SJSA1 (cell line): ENCODE data around the gene LAGE3. TPM values are rescaled to one million over a fixed set of nuclear protein-coding genes. Genes with fewer than 3 reads are reported as not detected.

Experiments
- DNase-seq, 2 experiments: peaks; one replicate each; pipeline ENCODE4 v3.0.0-alpha.2; 2015 to 2020; ENCODE audit warnings: low spot score in 2 of 2, low read depth in 1 of 2
- H3K27ac ChIP-seq: fragments of 250-450 bp; sonication (Bioruptor Pico); 2 replicates; pipeline ENCODE4 v1.5.1; 2020; ENCODE audit warnings: mild to moderate bottlenecking, moderate library complexity
- H3K27me3 ChIP-seq: fragments of 250-450 bp; sonication (Bioruptor Pico); replicated peaks from 2 replicates; pipeline ENCODE4 v1.5.1; 2020; ENCODE audit warnings: mild to moderate bottlenecking, moderate library complexity
- H3K36me3 ChIP-seq: fragments of 250-450 bp; sonication (Bioruptor Pico); 2 replicates; pipeline ENCODE4 v1.5.1; 2020; ENCODE audit warnings: mild to moderate bottlenecking
- H3K4me1 ChIP-seq: fragments of 250-450 bp; sonication (Bioruptor Pico); replicated peaks from 2 replicates; pipeline ENCODE4 v1.6.1; 2021; ENCODE audit warnings: mild to moderate bottlenecking
- H3K4me3 ChIP-seq: fragments of 250-450 bp; sonication (Bioruptor Pico); 2 replicates; pipeline ENCODE4 v1.5.1; 2020; ENCODE audit warnings: mild to moderate bottlenecking
- H3K9me3 ChIP-seq: fragments of 250-450 bp; sonication (Bioruptor Pico); replicated peaks from 2 replicates; pipeline ENCODE4 v1.5.1; 2020; ENCODE audit warnings: mild to moderate bottlenecking
- total RNA-seq: library from RNA; depleted of rRNA; stranded (reverse); fragments of >200 nt; shearing (Covaris generic); gene quantifications from 2 replicates; pipeline ENCODE4 v1.2.3, GENCODE V29; 2014

Gene LAGE3
- total RNA-seq, 1 experiment from 2014 or later: 42.5 TPM

DNA sequence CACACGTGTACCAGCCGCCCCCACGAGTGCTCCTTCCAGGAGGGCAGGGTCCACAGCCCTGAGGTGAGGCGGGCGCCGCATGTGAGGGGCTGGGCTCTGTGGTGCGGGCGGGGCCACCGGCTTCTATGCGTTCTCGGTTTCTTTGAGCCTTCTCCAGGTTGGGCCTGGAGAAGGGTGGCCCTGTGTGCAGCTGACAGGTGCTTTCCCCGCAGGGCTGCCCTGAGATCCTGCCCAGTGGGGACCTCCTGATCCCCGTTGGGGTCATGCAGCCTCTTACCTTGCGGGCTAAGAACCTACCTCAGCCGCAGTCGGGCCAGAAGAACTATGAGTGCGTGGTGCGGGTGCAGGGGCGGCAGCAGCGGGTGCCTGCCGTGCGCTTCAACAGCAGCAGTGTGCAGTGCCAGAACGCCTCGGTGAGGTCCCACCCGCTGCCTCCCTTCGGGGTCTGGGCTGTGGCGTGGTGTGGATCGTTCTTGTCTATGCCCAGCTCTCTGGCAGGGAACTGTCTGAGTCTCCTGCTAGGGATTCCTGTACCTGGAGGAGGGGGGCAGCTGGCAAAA is 14.2 kb downstream of the LAGE3 start:
- Histone ChIP-seq H3K4me1 (no peaks in the 10 kb centered on the region), H3K9me3 (no peaks in the 10 kb centered on the region), H3K27me3 (no peaks in the 10 kb centered on the region), H3K27ac (no peak overlapping the region), H3K4me3 (no peak overlapping the region), H3K36me3 (no peaks in the 10 kb centered on the region)
- DNase-seq: no peak

- DNase-seq: no peak
- Histone ChIP-seq H3K4me3 (no peak overlapping the region), H3K27me3 (no peaks in the 10 kb centered on the region), H3K36me3 (no peaks in the 10 kb centered on the region), H3K9me3 (no peaks in the 10 kb centered on the region), H3K4me1 (no peaks in the 10 kb centered on the region), H3K27ac (no peak overlapping the region)
Measured at GRCh38 chrX:154463611-154464220, 15.4 kb downstream of the LAGE3 start.

GRCh38 chrX:154462396-154462795 is 16.7 kb downstream of the LAGE3 start:
- Histone ChIP-seq H3K4me1 (no peaks in the 10 kb centered on the region), H3K9me3 (no peaks in the 10 kb centered on the region), H3K27ac (no peak overlapping the region), H3K27me3 (no peaks in the 10 kb centered on the region), H3K4me3 (no peak overlapping the region), H3K36me3 (no peaks in the 10 kb centered on the region)
- no peak for DNase-seq

GRCh38 chrX:154460326-154460725 is 18.8 kb downstream of the LAGE3 start:
- no peaks in the 10 kb centered on the region for H3K36me3 ChIP-seq
- no peak for DNase-seq
- no peak overlapping the region for H3K4me3 ChIP-seq
- H3K27me3 ChIP-seq: no peaks in the 10 kb centered on the region
- H3K27ac ChIP-seq: no peak overlapping the region
- peaks cover 8% of the 10 kb centered on the region for H3K4me1 ChIP-seq
- H3K9me3 ChIP-seq: no peaks in the 10 kb centered on the region

DNA sequence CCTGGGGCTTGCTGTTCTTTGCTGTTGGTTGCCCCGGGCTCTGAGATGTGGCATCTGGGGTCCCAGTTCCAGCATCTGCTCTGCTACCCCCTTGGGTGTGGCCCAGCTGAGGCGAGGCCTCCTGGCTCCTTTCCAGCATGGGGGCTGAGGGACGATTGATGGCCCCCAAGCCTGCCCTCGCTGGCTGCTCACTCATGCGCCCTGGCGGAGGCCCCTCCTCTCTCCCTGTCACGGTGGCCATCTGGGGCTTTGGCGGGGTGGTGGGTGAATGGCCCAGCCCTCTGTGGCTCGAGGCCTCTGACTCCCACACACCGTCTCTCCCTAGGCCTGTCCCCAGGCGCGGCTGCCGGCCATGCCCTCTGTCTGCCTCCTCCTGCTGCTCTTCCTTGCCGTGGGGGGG is 19.2 kb downstream of the LAGE3 start:
- DNase-seq: no peak
- no peaks in the 10 kb centered on the region for H3K9me3 ChIP-seq
- no peaks in the 10 kb centered on the region for H3K27me3 ChIP-seq
- peaks cover 12% of the 10 kb centered on the region for H3K4me1 ChIP-seq
- no peak overlapping the region for H3K27ac ChIP-seq
- no peak overlapping the region for H3K4me3 ChIP-seq
- no peaks in the 10 kb centered on the region for H3K36me3 ChIP-seq

- H3K27ac ChIP-seq: no peak overlapping the region
Measured at GRCh38 chrX:154458954-154459778, 19.9 kb downstream of the LAGE3 start.

DNA sequence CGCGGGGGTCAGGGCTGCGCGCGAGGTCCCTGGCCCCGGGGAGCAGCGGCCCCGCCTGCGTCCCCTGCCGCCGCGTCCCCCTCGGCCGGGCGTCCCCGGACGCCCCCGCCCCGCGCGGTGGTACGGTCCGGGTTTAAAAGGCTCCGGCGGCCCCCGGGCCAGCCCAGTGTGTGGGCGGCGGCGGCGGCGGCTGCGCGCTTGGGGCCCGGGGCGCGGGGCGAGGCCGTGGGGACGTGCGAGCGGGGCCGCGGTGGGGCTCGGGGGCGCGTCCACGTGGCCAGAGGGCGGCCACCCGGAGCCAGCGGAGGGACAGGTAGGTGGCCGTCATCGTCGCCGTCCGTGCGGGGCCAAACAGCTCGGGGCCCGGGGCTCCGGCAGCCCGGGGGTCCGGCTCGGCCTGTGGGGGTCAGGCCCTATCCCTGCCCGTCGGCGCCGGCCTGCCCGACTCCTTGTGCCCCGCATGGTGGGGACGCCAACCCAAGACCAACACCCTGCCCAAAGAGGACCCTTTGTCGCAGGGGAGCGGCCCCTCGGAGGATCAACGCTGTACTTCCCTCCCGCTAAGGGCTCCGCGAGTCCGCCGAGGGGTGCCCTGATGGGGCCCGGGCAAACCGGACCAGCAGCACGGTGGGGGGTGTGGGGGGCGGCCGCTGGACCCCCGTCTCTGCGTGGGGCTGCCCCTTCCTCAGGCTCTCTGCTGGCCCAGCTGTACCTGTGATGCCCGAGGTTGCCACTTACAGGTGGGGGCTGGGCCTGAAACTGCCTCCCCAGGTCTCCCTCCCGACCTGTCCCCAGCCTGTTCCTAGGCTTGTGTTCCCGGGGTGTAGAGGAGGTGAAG is 20.7 kb downstream of the LAGE3 start, which contains the start of gene PLXNA3:
Gene PLXNA3 (plus strand): TSS at position 166 of the 838 bp plus-strand sequence. CDS start 1,903 bp downstream, outside the sequence.
- DNase-seq: no peak

More at GRCh38 chrX:154458954-154459778, 19.9 kb downstream of the LAGE3 start:
- Histone ChIP-seq H3K27me3 (no peaks in the 10 kb centered on the region), H3K4me3 (no peak overlapping the region), H3K9me3 (no peaks in the 10 kb centered on the region), H3K36me3 (no peaks in the 10 kb centered on the region), H3K4me1 (peaks cover 12% of the 10 kb centered on the region)
- no peak for DNase-seq

GRCh38 chrX:154457491-154458115 is 21.5 kb downstream of the LAGE3 start:
- no peak for DNase-seq
- H3K9me3 ChIP-seq: no peaks in the 10 kb centered on the region

More for the DNA sequence above, 20.7 kb downstream of the LAGE3 start, which contains the start of gene PLXNA3:
- H3K4me1 ChIP-seq: peaks cover 12% of the 10 kb centered on the region
- H3K27me3 ChIP-seq: no peaks in the 10 kb centered on the region
- no peaks in the 10 kb centered on the region for H3K36me3 ChIP-seq
- no peaks in the 10 kb centered on the region for H3K9me3 ChIP-seq
- H3K4me3 ChIP-seq: peak within 1 kb of the TSS; percentile 37
- no peak within 1 kb of the TSS for H3K27ac ChIP-seq

DNA sequence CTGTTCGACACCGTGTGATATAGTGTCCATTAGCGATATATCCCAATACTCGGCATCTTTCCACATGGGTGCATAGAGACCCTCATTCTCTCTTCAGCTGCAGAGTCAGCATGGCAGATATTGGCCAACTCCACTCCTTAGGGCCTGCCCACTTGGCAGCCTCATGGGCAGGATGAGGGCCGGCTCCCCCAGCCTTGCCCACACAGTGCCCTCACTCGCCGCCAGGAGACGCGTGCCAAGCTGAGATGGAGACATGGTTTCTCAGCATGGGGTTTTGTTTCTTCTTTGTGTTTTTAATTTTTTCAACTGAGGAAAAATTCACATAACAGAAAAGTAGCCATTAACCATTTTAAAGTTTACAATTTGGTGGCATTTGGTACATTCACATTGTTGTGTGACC is 26.3 kb downstream of the LAGE3 start:
- peaks cover 15% of the 10 kb centered on the region for H3K36me3 ChIP-seq

More at GRCh38 chrX:154457491-154458115, 21.5 kb downstream of the LAGE3 start:
- Histone ChIP-seq H3K27ac (no peak overlapping the region), H3K4me1 (peaks cover 12% of the 10 kb centered on the region), H3K36me3 (no peaks in the 10 kb centered on the region; the same call in 1 of the 2 replicates), H3K4me3 (peak overlapping the region; percentile 37), H3K27me3 (no peaks in the 10 kb centered on the region)

DNA sequence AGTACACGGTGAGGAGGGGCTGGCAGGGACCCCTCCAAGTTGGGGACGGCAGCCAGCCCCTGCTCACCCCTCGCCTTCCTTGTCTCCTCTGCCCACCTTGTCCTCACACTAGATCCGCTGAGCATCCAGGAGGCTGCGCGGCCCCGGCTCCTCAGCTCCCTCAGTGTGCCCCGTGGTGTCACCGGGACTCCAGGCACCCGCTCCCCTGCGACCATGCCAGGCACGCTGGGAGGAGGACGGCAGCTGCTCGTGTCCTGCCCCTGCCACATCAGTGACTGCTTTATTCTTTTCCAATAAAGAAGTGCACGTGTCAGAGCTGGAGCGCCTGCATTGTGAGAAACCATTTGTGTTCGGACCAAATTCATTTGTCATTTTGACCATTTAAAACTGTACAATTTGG is 28.8 kb downstream of the LAGE3 start:
- Histone ChIP-seq H3K4me3 (no peak overlapping the region), H3K36me3 (peaks cover 25% of the 10 kb centered on the region)
- no peak for DNase-seq

More for the DNA sequence above, 26.3 kb downstream of the LAGE3 start:
- no peaks in the 10 kb centered on the region for H3K27me3 ChIP-seq
- DNase-seq: no peak
- peaks cover 12% of the 10 kb centered on the region for H3K4me1 ChIP-seq
- no peak overlapping the region for H3K4me3 ChIP-seq
- H3K27ac ChIP-seq: no peak overlapping the region
- H3K9me3 ChIP-seq: no peaks in the 10 kb centered on the region

GRCh38 chrX:154449618-154450017 is 29.5 kb downstream of the LAGE3 start:
- Histone ChIP-seq H3K4me1 (peaks cover 7% of the 10 kb centered on the region), H3K4me3 (no peak overlapping the region), H3K27me3 (no peaks in the 10 kb centered on the region), H3K27ac (no peak overlapping the region), H3K36me3 (peaks cover 25% of the 10 kb centered on the region), H3K9me3 (no peaks in the 10 kb centered on the region)
- no peak for DNase-seq

More for the DNA sequence above, 28.8 kb downstream of the LAGE3 start:
- H3K9me3 ChIP-seq: no peaks in the 10 kb centered on the region
- no peak overlapping the region for H3K27ac ChIP-seq
- H3K27me3 ChIP-seq: no peaks in the 10 kb centered on the region
- H3K4me1 ChIP-seq: peaks cover 4% of the 10 kb centered on the region

- H3K4me1 ChIP-seq: peaks cover 10% of the 10 kb centered on the region
- peaks cover 29% of the 10 kb centered on the region for H3K36me3 ChIP-seq
- no peak for DNase-seq
- H3K9me3 ChIP-seq: no peaks in the 10 kb centered on the region
- no peak overlapping the region for H3K27ac ChIP-seq
- no peaks in the 10 kb centered on the region for H3K27me3 ChIP-seq
- H3K4me3 ChIP-seq: no peak overlapping the region
Measured at GRCh38 chrX:154448484-154448883, 30.6 kb downstream of the LAGE3 start.

DNA sequence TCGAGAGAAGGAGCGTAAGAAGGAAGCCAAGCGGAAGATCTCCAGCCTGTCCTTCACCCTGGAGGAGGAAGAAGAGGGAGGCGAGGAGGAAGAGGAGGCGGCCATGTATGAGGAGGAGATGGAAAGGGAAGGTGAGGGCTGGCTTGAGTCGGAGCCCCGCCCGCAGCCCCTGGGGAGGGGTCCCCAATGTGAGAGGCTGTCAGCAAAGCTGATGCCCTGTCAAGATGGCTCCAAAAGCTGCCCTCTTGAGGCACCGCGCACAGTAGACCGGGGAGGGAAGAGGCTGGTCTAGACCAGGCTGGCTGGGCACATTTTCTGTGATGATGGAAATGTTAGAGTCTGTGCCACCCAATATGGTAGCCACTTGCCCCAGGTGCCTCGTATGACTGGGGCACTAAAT is 32.7 kb downstream of the LAGE3 start:
- Histone ChIP-seq H3K4me1 (peaks cover 11% of the 10 kb centered on the region), H3K27me3 (no peaks in the 10 kb centered on the region), H3K36me3 (peaks cover 42% of the 10 kb centered on the region), H3K4me3 (no peak overlapping the region), H3K9me3 (no peaks in the 10 kb centered on the region), H3K27ac (no peak overlapping the region)
- no peak for DNase-seq
